Esophagus muscularis mucosa (tissue), 4 donors: Measurements from ENCODE around the gene NAGK. TPM values are rescaled to one million over a fixed set of nuclear protein-coding genes. Genes with fewer than 3 reads are reported as not detected.

Experiments used
- DNase-seq: peaks from one replicate; pipeline ENCODE4 v3.0.0-alpha.2; 2017; ENCODE audit errors: extremely low spot score
- H3K27ac ChIP-seq, 4 donors: fragments of 200-600 bp; sonication (generic); replicated peaks in 1 of 4; 1 replicate in 3 of 4; 2 replicates in 1 of 4; pipeline ENCODE4 v1.5.1; 2016 to 2019; ENCODE audit warnings: mild to moderate bottlenecking in 1 of 4
- H3K27me3 ChIP-seq, 4 donors: fragments of 200-600 bp; sonication (generic); one replicate each; pipeline versions ENCODE4 v1.5.1 to v1.6.0; 2016 to 2019
- H3K36me3 ChIP-seq, 4 donors: fragments of 200-600 bp; sonication (generic); one replicate each; pipeline ENCODE4 v1.5.1; 2016 to 2019
- H3K4me1 ChIP-seq, 4 donors: fragments of 200-600 bp; sonication (generic); one replicate each; pipeline ENCODE4 v1.5.1; 2016 to 2019
- H3K4me3 ChIP-seq, 4 donors: fragments of 200-600 bp; sonication (generic); 1 replicate in 2 of 4; 2 replicates in 2 of 4; pipeline ENCODE4 v1.5.1; 2016 to 2019; ENCODE audit warnings: mild to moderate bottlenecking in 4 of 4, moderate library complexity in 1 of 4
- H3K9me3 ChIP-seq, 4 donors: fragments of 200-600 bp; sonication (generic); 1 replicate in 3 of 4; 2 replicates in 1 of 4; pipeline ENCODE4 v1.5.1; 2016 to 2019
- EP300 ChIP-seq: sonication (generic); formaldehyde crosslinking; IDR thresholded peaks from one replicate; pipeline ENCODE4 v1.6.1; 2017; ENCODE audit warnings: antibody characterized with exemption
- POLR2A ChIP-seq: fragments of 450-650 bp; IDR thresholded peaks from one replicate; pipeline ENCODE4 v1.6.1; 2017; ENCODE audit warnings: antibody characterized with exemption, moderate library complexity, mild to moderate bottlenecking, low read depth
- POLR2AphosphoS5 ChIP-seq, 2 donors: sonication (generic); formaldehyde crosslinking; IDR thresholded peaks; one replicate each; pipeline ENCODE4 v1.6.1; 2017; ENCODE audit warnings: antibody characterized with exemption in 2 of 2
- WGBS: methylation state at CpG from one replicate; pipeline ENCODE4 v1.1.5; 2018; 5-methylcytosine and 5-hydroxymethylcytosine counted together
- intact Hi-C: fragments of 100-400 bp; cut with DNase I; formaldehyde crosslinking; loops from one replicate; pipeline ENCODE4 v1.15.1; 2023
- total RNA-seq, 4 donors: library from RNA; depleted of rRNA; stranded (reverse); fragments of >200 nt; gene quantifications; one replicate each; pipeline versions ENCODE4 v1.1.0 to v1.2.1, GENCODE V29; 2016
- TF ChIP-seq, protein P1 (sequence below), 3 experiments: fragments of 200-600 bp in 2 of 3; fragments of 450-650 bp in 1 of 3; sonication (generic) in 2 of 3; IDR thresholded peaks; one replicate each; pipeline ENCODE4 v1.5.1; 2017 to 2019; ENCODE audit warnings: antibody characterized with exemption in 3 of 3, mild to moderate bottlenecking in 2 of 3, moderate library complexity in 1 of 3

NAGK gene
- total RNA-seq, 4 donors from 2014 or later: 49.0 to 81.4 (median 65.2) TPM

DNA sequence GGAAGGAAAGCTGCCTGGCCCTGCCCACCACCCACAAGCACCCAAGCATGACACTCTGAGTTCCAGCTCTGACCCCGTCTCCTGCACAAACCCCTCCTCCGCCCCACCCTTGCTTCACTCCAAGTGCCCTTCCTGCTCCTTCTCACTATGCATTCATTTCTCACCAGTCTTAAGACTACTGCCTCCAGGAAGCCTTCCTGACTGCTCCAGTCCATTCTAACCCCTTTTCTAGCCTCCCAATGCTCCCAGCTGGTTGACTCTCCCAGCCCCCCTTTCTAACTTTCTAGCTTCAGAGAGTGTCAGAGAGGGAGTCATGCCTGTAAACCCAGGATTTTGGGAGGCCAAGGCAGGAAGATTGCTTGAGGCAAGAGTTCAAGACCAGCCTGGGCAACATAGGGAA, 8.2 kb upstream of the NAGK start:
- Histone ChIP-seq H3K27me3 (peaks cover 0 to 38% (median 0%) of the 10 kb centered on the region in 4 donors), H3K27ac (no peak overlapping the region), H3K4me3 (no peak overlapping the region), H3K9me3 (no peaks in the 10 kb centered on the region), H3K36me3 (no peaks in the 10 kb centered on the region), H3K4me1 (no peaks in the 10 kb centered on the region)
- no peak for TF ChIP-seq EP300
- TF ChIP-seq POLR2A: no peak
- no peak for TF ChIP-seq POLR2AphosphoS5 (IDR thresholded peaks at IDR 0.05)
- TF ChIP-seq, protein P1, sequence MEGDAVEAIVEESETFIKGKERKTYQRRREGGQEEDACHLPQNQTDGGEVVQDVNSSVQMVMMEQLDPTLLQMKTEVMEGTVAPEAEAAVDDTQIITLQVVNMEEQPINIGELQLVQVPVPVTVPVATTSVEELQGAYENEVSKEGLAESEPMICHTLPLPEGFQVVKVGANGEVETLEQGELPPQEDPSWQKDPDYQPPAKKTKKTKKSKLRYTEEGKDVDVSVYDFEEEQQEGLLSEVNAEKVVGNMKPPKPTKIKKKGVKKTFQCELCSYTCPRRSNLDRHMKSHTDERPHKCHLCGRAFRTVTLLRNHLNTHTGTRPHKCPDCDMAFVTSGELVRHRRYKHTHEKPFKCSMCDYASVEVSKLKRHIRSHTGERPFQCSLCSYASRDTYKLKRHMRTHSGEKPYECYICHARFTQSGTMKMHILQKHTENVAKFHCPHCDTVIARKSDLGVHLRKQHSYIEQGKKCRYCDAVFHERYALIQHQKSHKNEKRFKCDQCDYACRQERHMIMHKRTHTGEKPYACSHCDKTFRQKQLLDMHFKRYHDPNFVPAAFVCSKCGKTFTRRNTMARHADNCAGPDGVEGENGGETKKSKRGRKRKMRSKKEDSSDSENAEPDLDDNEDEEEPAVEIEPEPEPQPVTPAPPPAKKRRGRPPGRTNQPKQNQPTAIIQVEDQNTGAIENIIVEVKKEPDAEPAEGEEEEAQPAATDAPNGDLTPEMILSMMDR (IDR thresholded peaks at IDR 0.05): no peak
- DNase-seq: no peak
- 85% methylated on average over 2 of the region's 2 CpGs for WGBS
- intact Hi-C loops: no loop called here

DNA sequence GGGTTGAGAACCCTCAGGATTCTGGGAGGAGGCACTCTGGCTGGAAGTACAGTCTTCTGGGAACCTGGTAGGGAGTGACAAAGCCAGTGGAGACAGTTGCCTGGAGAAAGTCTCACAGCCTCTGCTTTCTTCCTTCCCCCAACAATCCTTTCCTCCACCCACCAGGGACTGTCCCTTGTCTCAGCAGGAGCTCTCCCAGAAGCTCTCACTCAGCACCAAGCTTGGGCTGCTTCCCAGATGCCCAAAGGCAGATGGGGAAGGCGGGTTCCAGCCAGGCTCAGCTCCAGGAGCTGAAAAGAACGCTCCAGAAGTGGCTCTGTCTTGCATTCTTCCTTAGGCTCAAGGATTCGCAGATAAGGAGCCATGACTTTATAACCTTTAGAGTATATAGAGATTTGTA, 7.6 kb upstream of the NAGK start:
- no peak for TF ChIP-seq EP300
- no peak for TF ChIP-seq POLR2A
- no peak for TF ChIP-seq POLR2AphosphoS5 (IDR thresholded peaks at IDR 0.05)
- TF ChIP-seq, protein P1 (IDR thresholded peaks at IDR 0.05): no peak
- intact Hi-C loops: no loop called here
- Histone ChIP-seq H3K27me3 (peaks cover 0 to 38% (median 0%) of the 10 kb centered on the region in 4 donors), H3K27ac (no peak overlapping the region), H3K36me3 (no peaks in the 10 kb centered on the region), H3K4me1 (no peaks in the 10 kb centered on the region), H3K9me3 (no peaks in the 10 kb centered on the region), H3K4me3 (no peak overlapping the region)
- 77% methylated on average over 3 of the region's 3 CpGs for WGBS
- DNase-seq: no peak

- Histone ChIP-seq H3K36me3 (no peaks in the 10 kb centered on the region), H3K27me3 (peaks cover 0 to 32% (median 0%) of the 10 kb centered on the region in 4 donors), H3K4me3 (no peak overlapping the region), H3K27ac (no peak overlapping the region), H3K9me3 (no peaks in the 10 kb centered on the region), H3K4me1 (peaks cover 5 to 8% (median 7%) of the 10 kb centered on the region in 4 donors)
- DNase-seq: no peak
- TF ChIP-seq, protein P1 (IDR thresholded peaks at IDR 0.05): no peak
- TF ChIP-seq POLR2AphosphoS5 (IDR thresholded peaks at IDR 0.05) (no peak), EP300 (no peak), POLR2A (no peak)
- intact Hi-C loops: no loop called here
- WGBS: 72% methylated on average over 1 of the region's 1 CpG
Observed at GRCh38 chr2:71063216-71063615, 5.2 kb upstream of the NAGK start.

DNA sequence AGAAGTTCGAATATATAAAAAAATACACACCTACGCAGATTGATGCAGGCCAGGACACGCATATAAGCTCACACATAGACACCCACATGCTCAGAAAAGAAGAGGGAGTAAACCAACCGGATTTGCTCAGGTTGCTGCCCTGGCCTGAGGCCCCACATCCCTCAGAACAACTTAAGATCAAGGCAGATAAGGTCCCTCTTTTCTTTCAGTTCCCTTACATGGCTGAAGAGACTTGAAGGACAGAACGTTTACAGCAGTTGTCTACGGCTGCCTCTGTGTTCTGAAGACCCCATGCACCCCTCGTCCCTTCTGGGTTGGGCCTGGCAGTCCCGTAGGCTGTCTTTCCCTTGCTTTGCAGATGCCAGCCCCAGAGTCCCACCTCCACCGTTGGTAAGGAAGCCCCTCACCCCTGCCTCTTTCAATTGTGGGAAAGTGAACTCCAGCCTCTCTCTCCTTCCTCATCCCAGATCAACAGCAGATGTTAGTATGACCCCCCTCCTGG, 4.3 kb upstream of the NAGK start:
- Histone ChIP-seq H3K27me3 (peaks cover 0 to 26% (median 0%) of the 10 kb centered on the region in 4 donors), H3K4me1 (peaks cover 8 to 11% (median 10%) of the 10 kb centered on the region in 4 donors), H3K4me3 (no peak overlapping the region), H3K27ac (peak overlapping the region in 3 of 4 donors; percentile 12 to 44 (median 20)), H3K9me3 (no peaks in the 10 kb centered on the region), H3K36me3 (no peaks in the 10 kb centered on the region)
- DNase-seq: no peak
- 45% methylated on average over 9 of the region's 9 CpGs for WGBS
- TF ChIP-seq POLR2A: no peak
- TF ChIP-seq POLR2AphosphoS5 (IDR thresholded peaks at IDR 0.05): no peak
- TF ChIP-seq EP300: no peak
- TF ChIP-seq, protein P1 (IDR thresholded peaks at IDR 0.05): no peak
- intact Hi-C loops: no loop called here
